Left lobe of liver (tissue), 1 donor: ENCODE data around the gene YARS1. TPM values are rescaled to one million over a fixed set of nuclear protein-coding genes. Genes with fewer than 3 reads are reported as not detected.

Experiments used
- total RNA-seq: library from RNA; stranded (reverse); gene quantifications from one replicate; pipeline ENCODE4 v1.2.1, GENCODE V29; 2021
- donor health status: DM: no; HTN: yes; CAD: no.

Gene YARS1
- total RNA-seq, 1 donor from 2014 or later = 38.4 TPM

Other genes starting within 250 kb of the YARS1 start
- gene ZBTB8OS, start 166.8 kb downstream of the YARS1 start, total RNA-seq = 22.7 TPM
- 52.3 TPM for gene RBBP4, start 166.2 kb downstream of the YARS1 start, total RNA-seq
- gene SYNC, start 114.6 kb downstream of the YARS1 start, total RNA-seq = 0.45 TPM
- gene S100PBP, start 295 bp upstream of the YARS1 start, total RNA-seq = 10.3 TPM
- gene FNDC5, start 53.6 kb upstream of the YARS1 start, total RNA-seq = 5.4 TPM
- gene HPCA, start 69.1 kb upstream of the YARS1 start, total RNA-seq = not detected
- 6.1 TPM for gene TMEM54, start 84.0 kb upstream of the YARS1 start, total RNA-seq
- gene RNF19B, start 147.5 kb upstream of the YARS1 start, total RNA-seq = 6.6 TPM
- gene AK2, start 219.5 kb upstream of the YARS1 start, total RNA-seq = 120 TPM